ENCODE results near the gene OLFML3. TPM values are rescaled to one million over a fixed set of nuclear protein-coding genes. Genes with fewer than 3 reads are reported as not detected.

The OLFML3 gene
- total and polyA plus RNA-seq, 2 donors (not counting 1 experiment from before 2014, with no cell fraction given) = 0.32 TPM; not detected in 1

GRCh38 chr1:113983391-113983790 is 4.1 kb downstream of the OLFML3 start:
- ATAC-seq (ENCODE audit: low read depth) = no peak
- Mint-ChIP-seq H3K27ac (no peak overlapping the region), H3K4me1 (peaks cover 8% of the 10 kb centered on the region), H3K27me3 (peaks cover 2% of the 10 kb centered on the region), H3K9me3 (ENCODE audit: insufficient read depth) (no peaks in the 10 kb centered on the region), H3K4me3 (no peak overlapping the region)
- 42% methylated on average over 8 of the region's 8 CpGs for WGBS (ENCODE audit: insufficient coverage)
- H4K20me1 ChIP-seq (ENCODE audit: control insufficient read depth, insufficient read depth, low read length, poor library complexity, severe bottlenecking) = no peaks in the 10 kb centered on the region
- no peak overlapping the region for H2AFZ ChIP-seq (ENCODE audit: insufficient read depth, low read depth, low read length, poor library complexity, severe bottlenecking)
- H3K4me3 ChIP-seq (ENCODE audit: control extremely low read depth in 1 of 5, extremely low read depth in 1 of 5, insufficient read depth in 1 of 5, low read depth in 2 of 5, low read length in 4 of 5) = no peak overlapping the region
- H3K4me1 ChIP-seq (ENCODE audit: control insufficient read depth in 2 of 2, insufficient read depth in 2 of 2, low read length in 2 of 2) = no peaks in the 10 kb centered on the region
- no peak overlapping the region for H3K9ac ChIP-seq (ENCODE audit: low read length)
- DNase-seq = no peak
- intact Hi-C loops (cut with micrococcal nuclease) = no loop called here
- H3K36me3 ChIP-seq (replicated peaks in 1 of 2; ENCODE audit: control extremely low read depth in 1 of 2, control insufficient read depth in 1 of 2, extremely low read depth in 1 of 2, insufficient read depth in 2 of 2, low read length in 1 of 2) = no peaks in the 10 kb centered on the region
- no peaks in the 10 kb centered on the region for H3K27me3 ChIP-seq (replicated peaks in 1 of 4; ENCODE audit: control extremely low read depth in 1 of 4, control insufficient read depth in 3 of 4, insufficient read depth in 4 of 4, low read length in 3 of 4)
- TF ChIP-seq EZH2 (IDR thresholded peaks at IDR 0.05; ENCODE audit: borderline replicate concordance, insufficient read depth, low read depth, low read length, poor library complexity, severe bottlenecking) = no peak
- no peak for TF ChIP-seq CTCF (IDR thresholded peaks at IDR 0.05)
- ChIA-PET POLR2A (no interaction called here), CTCF (interaction anchor here (1.4 kb wide), 1 partner anchor 299 kb away, joined by 3 read pairs; no protein-coding TSS in a partner anchor)
- no peak overlapping the region for H3K4me2 ChIP-seq (replicated peaks; ENCODE audit: low read depth, low read length, poor library complexity, severe bottlenecking)
- no peaks in the 10 kb centered on the region for H3K79me2 ChIP-seq (ENCODE audit: control insufficient read depth, insufficient read depth, low read length)
- H3K9me3 ChIP-seq (ENCODE audit: control extremely low read depth in 1 of 3, control insufficient read depth in 2 of 3, insufficient read depth in 1 of 3, low read length in 2 of 3) = peaks cover 0 to 3% (median 0%) of the 10 kb centered on the region in 3 donors
- H3K27ac ChIP-seq (ENCODE audit: low read length in 2 of 2) = no peak overlapping the region

GRCh38 chr1:113983826-113984225 is 4.6 kb downstream of the OLFML3 start:
- no peaks in the 10 kb centered on the region for H3K79me2 ChIP-seq (ENCODE audit: control insufficient read depth, insufficient read depth, low read length)
- no peak overlapping the region for H3K4me3 ChIP-seq (ENCODE audit: control extremely low read depth in 1 of 5, extremely low read depth in 1 of 5, insufficient read depth in 1 of 5, low read depth in 2 of 5, low read length in 4 of 5)
- no peak overlapping the region for H3K4me3 Mint-ChIP-seq
- H3K4me1 ChIP-seq (ENCODE audit: control insufficient read depth in 2 of 2, insufficient read depth in 2 of 2, low read length in 2 of 2) = no peaks in the 10 kb centered on the region
- WGBS (ENCODE audit: insufficient coverage) = 100% methylated on average over 4 of the region's 7 CpGs
- DNase-seq (no peak), ATAC-seq (ENCODE audit: low read depth) (no peak)
- no peaks in the 10 kb centered on the region for H3K9me3 Mint-ChIP-seq (ENCODE audit: insufficient read depth)
- no peak overlapping the region for H3K27ac Mint-ChIP-seq
- no peaks in the 10 kb centered on the region for H3K27me3 ChIP-seq (replicated peaks in 1 of 4; ENCODE audit: control extremely low read depth in 1 of 4, control insufficient read depth in 3 of 4, insufficient read depth in 4 of 4, low read length in 3 of 4)
- H2AFZ ChIP-seq (ENCODE audit: insufficient read depth, low read depth, low read length, poor library complexity, severe bottlenecking) = no peak overlapping the region
- H3K4me2 ChIP-seq (replicated peaks; ENCODE audit: low read depth, low read length, poor library complexity, severe bottlenecking) = no peak overlapping the region
- H3K27ac ChIP-seq (ENCODE audit: low read length in 2 of 2) = no peak overlapping the region
- H3K4me1 Mint-ChIP-seq = peaks cover 4% of the 10 kb centered on the region
- H4K20me1 ChIP-seq (ENCODE audit: control insufficient read depth, insufficient read depth, low read length, poor library complexity, severe bottlenecking) = no peaks in the 10 kb centered on the region
- POLR2A ChIA-PET = no interaction called here
- no peaks in the 10 kb centered on the region for H3K36me3 ChIP-seq (replicated peaks in 1 of 2; ENCODE audit: control extremely low read depth in 1 of 2, control insufficient read depth in 1 of 2, extremely low read depth in 1 of 2, insufficient read depth in 2 of 2, low read length in 1 of 2)
- TF ChIP-seq CTCF (IDR thresholded peaks at IDR 0.05) (no peak), EZH2 (IDR thresholded peaks at IDR 0.05; ENCODE audit: borderline replicate concordance, insufficient read depth, low read depth, low read length, poor library complexity, severe bottlenecking) (no peak)
- CTCF ChIA-PET = interaction anchor here (1.4 kb wide), 1 partner anchor 299 kb away, joined by 3 read pairs; no protein-coding TSS in a partner anchor
- peaks cover 0 to 3% (median 2%) of the 10 kb centered on the region in 3 donors for H3K9me3 ChIP-seq (ENCODE audit: control extremely low read depth in 1 of 3, control insufficient read depth in 2 of 3, insufficient read depth in 1 of 3, low read length in 2 of 3)
- intact Hi-C loops (cut with micrococcal nuclease) = no loop called here
- no peak overlapping the region for H3K9ac ChIP-seq (ENCODE audit: low read length)
- H3K27me3 Mint-ChIP-seq = peaks cover 2% of the 10 kb centered on the region

Measured in B cell (primary cell).